CD14-positive monocyte (primary cell): ENCODE measurements around the gene IGF2. TPM values are rescaled to one million over a fixed set of nuclear protein-coding genes. Genes with fewer than 3 reads are reported as not detected.
A peak's percentile ranks its signal among the peaks of the same experiment; 100 is the strongest.

Source experiments
- DNase-seq, 3 donors: peaks; one replicate each; pipeline ENCODE4 v3.0.0-alpha.2; 2011 to 2022
- H2AFZ ChIP-seq: 2 replicates; pipeline ENCODE4 v1.6.0; 2012; ENCODE audit warnings: mild to moderate bottlenecking, low read depth, low read length, inconsistent platforms; ENCODE audit not compliant: insufficient read depth, poor library complexity, severe bottlenecking
- H3K27ac ChIP-seq, 2 donors: 1 replicate in 1 of 2; 2 replicates in 1 of 2; pipeline ENCODE4 v1.5.1; 2012 to 2013; ENCODE audit warnings: low read length in 2 of 2, control low read depth in 1 of 2, inconsistent platforms in 1 of 2, low read depth in 1 of 2, mild to moderate bottlenecking in 1 of 2
- H3K27me3 ChIP-seq, 2 donors: one replicate each; pipeline versions ENCODE4 v1.6.0 to v1.6.1; 2011 to 2013; ENCODE audit warnings: low read length in 2 of 2; ENCODE audit not compliant: control insufficient read depth in 2 of 2, insufficient read depth in 2 of 2
- H3K36me3 ChIP-seq, 2 donors: replicated peaks in 1 of 2; 1 replicate in 1 of 2; 2 replicates in 1 of 2; pipeline versions ENCODE4 v1.5.1 to v1.6.1; 2012 to 2013; ENCODE audit warnings: low read length in 2 of 2, control low read depth in 1 of 2, inconsistent platforms in 1 of 2, mild to moderate bottlenecking in 1 of 2; ENCODE audit not compliant: insufficient read depth in 2 of 2, control insufficient read depth in 1 of 2
- H3K4me1 ChIP-seq, 2 donors: 1 replicate in 1 of 2; 2 replicates in 1 of 2; pipeline versions ENCODE4 v1.5.1 to v1.6.1; 2012 to 2013; ENCODE audit warnings: low read length in 2 of 2, control low read depth in 1 of 2, inconsistent platforms in 1 of 2, mild to moderate bottlenecking in 1 of 2, moderate library complexity in 1 of 2; ENCODE audit not compliant: insufficient read depth in 2 of 2, control insufficient read depth in 1 of 2
- H3K4me2 ChIP-seq: replicated peaks from 2 replicates; pipeline ENCODE3; 2012; ENCODE audit warnings: low read length, moderate library complexity, mild to moderate bottlenecking; ENCODE audit not compliant: poor library complexity, severe bottlenecking; ENCODE audit errors: extremely low read depth
- H3K4me3 ChIP-seq, 3 experiments: fragments of 200-600 bp in 1 of 3; sonication (generic) in 1 of 3; replicated peaks in 1 of 3; 1 replicate in 2 of 3; 2 replicates in 1 of 3; pipeline ENCODE4 v1.5.1; 2011 to 2013; ENCODE audit warnings: low read length in 3 of 3, mild to moderate bottlenecking in 3 of 3, control low read depth in 2 of 3, low read depth in 2 of 3, inconsistent platforms in 1 of 3, moderate library complexity in 1 of 3
- H3K79me2 ChIP-seq: 2 replicates; pipeline ENCODE4 v1.6.0; 2012; ENCODE audit warnings: mild to moderate bottlenecking, control low read depth, inconsistent platforms, low read length, moderate library complexity; ENCODE audit not compliant: insufficient read depth
- H3K9ac ChIP-seq: 2 replicates; pipeline ENCODE4 v1.6.0; 2017; ENCODE audit warnings: low read length, mild to moderate bottlenecking; ENCODE audit not compliant: insufficient read depth, poor library complexity, severe bottlenecking
- H3K9me3 ChIP-seq, 2 donors: replicated peaks in 1 of 2; 1 replicate in 1 of 2; 2 replicates in 1 of 2; pipeline versions ENCODE4 v1.5.1 to v1.6.1; 2012 to 2013; ENCODE audit warnings: low read length in 2 of 2, control low read depth in 1 of 2; ENCODE audit not compliant: control insufficient read depth in 1 of 2, insufficient read depth in 1 of 2
- H4K20me1 ChIP-seq: 2 replicates; pipeline ENCODE4 v1.6.0; 2012; ENCODE audit warnings: mild to moderate bottlenecking, low read length, control low read depth, moderate library complexity; ENCODE audit not compliant: insufficient read depth
- H3K27ac Mint-ChIP-seq, 7 donors: one replicate each; pipeline ENCODE4 v1.8.0; 2020; ENCODE audit warnings: mild to moderate bottlenecking in 7 of 7, mixed read lengths in 7 of 7, moderate library complexity in 6 of 7, inconsistent platforms in 2 of 7
- H3K27me3 Mint-ChIP-seq, 3 donors: one replicate each; pipeline ENCODE4 v1.8.0; 2021 to 2022; ENCODE audit warnings: low read depth in 3 of 3, mild to moderate bottlenecking in 3 of 3, mixed read lengths in 3 of 3, moderate library complexity in 3 of 3, inconsistent platforms in 1 of 3
- H3K36me3 Mint-ChIP-seq, 2 donors: one replicate each; pipeline ENCODE4 v1.8.0; 2020; ENCODE audit warnings: mixed read lengths in 2 of 2, inconsistent platforms in 1 of 2, mild to moderate bottlenecking in 1 of 2
- H3K4me1 Mint-ChIP-seq: one replicate; pipeline ENCODE4 v1.8.0; 2020; ENCODE audit warnings: mild to moderate bottlenecking, mixed read lengths
- H3K4me3 Mint-ChIP-seq, 2 donors: one replicate each; pipeline ENCODE4 v1.8.0; 2020; ENCODE audit warnings: mild to moderate bottlenecking in 2 of 2, mixed read lengths in 2 of 2, moderate library complexity in 1 of 2
- H3K9me3 Mint-ChIP-seq, 7 donors: one replicate each; pipeline ENCODE4 v1.8.0; 2020 to 2022; ENCODE audit warnings: mixed read lengths in 7 of 7, mild to moderate bottlenecking in 6 of 7, moderate library complexity in 6 of 7, inconsistent platforms in 2 of 7
- WGBS: methylation state at CpG from one replicate; pipeline ENCODE4 v1.1.5; 2013; ENCODE audit warnings: missing lambda C conversion rate; ENCODE audit not compliant: insufficient coverage; 5-methylcytosine and 5-hydroxymethylcytosine counted together
- intact Hi-C, 2 donors: fragments of 100-400 bp; cut with micrococcal nuclease; formaldehyde crosslinking; loops; one replicate each; pipeline versions ENCODE4 v1.15.0 to v1.15.1; 2023
- polyA plus RNA-seq, 3 donors: library from polyadenylated mRNA; depleted of rRNA in 1 of 3; unstranded in 2 of 3; stranded (reverse) in 1 of 3; fragments of 300-500 nt in 2 of 3; fragments of >200 nt in 1 of 3; fragmentation: Illumina TruSeq in 2 of 3; gene quantifications; 1 replicate in 2 of 3; 2 replicates in 1 of 3; pipeline ENCODE4 v1.2.3, GENCODE V29; 2012 to 2021
- TF ChIP-seq, protein P1 (sequence below): fragments of 200-600 bp; IDR thresholded peaks from one replicate; pipeline ENCODE4 v1.8.0; 2022; ENCODE audit warnings: antibody characterized with exemption, mild to moderate bottlenecking

The IGF2 gene
- polyA plus RNA-seq, 3 donors = not detected

DNA sequence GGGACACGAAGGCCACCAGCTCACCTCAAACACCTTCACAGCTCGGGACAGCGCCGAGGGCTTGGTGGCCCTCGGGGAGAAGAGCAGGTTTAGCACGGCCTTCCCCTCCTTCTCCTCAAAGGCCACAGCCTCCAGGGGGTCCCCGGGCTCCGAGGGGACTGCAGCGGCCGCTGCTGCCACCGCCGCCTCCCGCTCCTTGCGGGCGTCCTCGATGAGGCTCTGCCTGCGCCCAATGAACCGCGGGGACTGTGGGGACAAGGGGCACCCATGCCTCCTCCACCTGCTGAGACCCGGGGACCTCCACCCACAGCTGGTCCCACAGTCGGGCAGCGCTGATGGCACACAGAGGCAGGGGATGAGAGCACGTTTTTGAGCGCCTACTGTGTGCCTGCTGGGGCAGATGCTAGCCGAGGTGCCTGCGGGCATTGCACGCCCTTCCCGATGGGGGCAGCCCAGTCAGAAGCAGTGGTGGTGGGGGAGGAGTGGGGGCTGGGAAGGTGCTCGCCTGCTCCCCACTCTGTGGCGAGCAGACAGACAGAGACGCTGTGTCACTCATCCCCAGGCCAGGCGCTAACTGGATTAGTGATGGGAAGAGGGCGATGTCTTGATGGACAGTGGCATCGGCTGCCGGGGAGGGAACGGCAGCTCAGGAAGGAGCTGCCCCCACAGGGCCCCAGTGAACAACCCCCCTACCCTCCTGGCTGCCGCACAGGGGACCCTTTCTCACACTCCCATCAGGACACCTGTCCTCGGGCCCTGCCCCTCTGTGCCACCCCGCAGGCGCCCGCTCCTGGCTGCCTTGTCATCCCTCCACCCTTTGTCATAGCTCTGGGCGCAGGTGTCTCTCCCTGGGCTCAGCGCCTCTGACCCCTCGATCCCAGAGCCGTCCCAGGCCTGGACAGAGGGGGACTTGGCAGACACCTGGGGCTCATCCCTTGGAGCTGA is 30.7 kb upstream of the IGF2 start:
- no peak overlapping the region for H2AFZ ChIP-seq
- Mint-ChIP-seq H3K9me3 (no peaks in the 10 kb centered on the region), H3K36me3 (no peaks in the 10 kb centered on the region), H3K4me3 (no peak overlapping the region), H3K27me3 (peaks cover 5 to 33% (median 12%) of the 10 kb centered on the region in 3 donors), H3K27ac (peak overlapping the region in 1 of 7 donors; percentile 30), H3K4me1 (no peaks in the 10 kb centered on the region)
- peaks cover 0 to 2% of the 10 kb centered on the region in 2 donors for H3K27me3 ChIP-seq
- 78% methylated on average over 40 of the region's 45 CpGs for WGBS
- no peak overlapping the region for H3K4me3 ChIP-seq
- H3K27ac ChIP-seq = no peak overlapping the region
- DNase-seq = no peak
- no peaks in the 10 kb centered on the region for H4K20me1 ChIP-seq
- intact Hi-C loops = no loop called here
- H3K79me2 ChIP-seq = no peaks in the 10 kb centered on the region
- H3K36me3 ChIP-seq = no peaks in the 10 kb centered on the region
- TF ChIP-seq, protein P1, sequence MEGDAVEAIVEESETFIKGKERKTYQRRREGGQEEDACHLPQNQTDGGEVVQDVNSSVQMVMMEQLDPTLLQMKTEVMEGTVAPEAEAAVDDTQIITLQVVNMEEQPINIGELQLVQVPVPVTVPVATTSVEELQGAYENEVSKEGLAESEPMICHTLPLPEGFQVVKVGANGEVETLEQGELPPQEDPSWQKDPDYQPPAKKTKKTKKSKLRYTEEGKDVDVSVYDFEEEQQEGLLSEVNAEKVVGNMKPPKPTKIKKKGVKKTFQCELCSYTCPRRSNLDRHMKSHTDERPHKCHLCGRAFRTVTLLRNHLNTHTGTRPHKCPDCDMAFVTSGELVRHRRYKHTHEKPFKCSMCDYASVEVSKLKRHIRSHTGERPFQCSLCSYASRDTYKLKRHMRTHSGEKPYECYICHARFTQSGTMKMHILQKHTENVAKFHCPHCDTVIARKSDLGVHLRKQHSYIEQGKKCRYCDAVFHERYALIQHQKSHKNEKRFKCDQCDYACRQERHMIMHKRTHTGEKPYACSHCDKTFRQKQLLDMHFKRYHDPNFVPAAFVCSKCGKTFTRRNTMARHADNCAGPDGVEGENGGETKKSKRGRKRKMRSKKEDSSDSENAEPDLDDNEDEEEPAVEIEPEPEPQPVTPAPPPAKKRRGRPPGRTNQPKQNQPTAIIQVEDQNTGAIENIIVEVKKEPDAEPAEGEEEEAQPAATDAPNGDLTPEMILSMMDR = no peak
- H3K9me3 ChIP-seq = no peaks in the 10 kb centered on the region
- no peaks in the 10 kb centered on the region for H3K4me1 ChIP-seq
- no peak overlapping the region for H3K9ac ChIP-seq
- no peak overlapping the region for H3K4me2 ChIP-seq

DNA sequence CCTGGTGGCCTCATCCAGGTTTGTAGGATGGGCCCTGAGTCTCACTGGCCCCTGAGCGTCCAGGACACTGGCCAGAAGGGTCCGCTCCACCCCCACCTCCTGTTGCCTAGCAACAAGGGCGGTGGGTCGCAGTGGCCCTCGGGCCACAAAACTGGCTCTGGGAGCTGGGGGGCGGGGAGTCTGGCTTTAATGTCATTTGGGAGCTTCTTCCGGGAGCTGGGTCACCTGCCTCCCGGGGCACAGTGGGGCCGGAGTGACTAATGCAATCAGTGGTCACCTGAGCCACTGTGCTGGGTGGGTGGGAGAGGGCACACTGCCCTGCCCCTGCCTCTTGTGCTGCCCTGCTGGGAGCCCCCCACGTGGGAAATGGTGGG is 29.8 kb upstream of the IGF2 start:
- DNase-seq = no peak
- no peaks in the 10 kb centered on the region for H3K36me3 ChIP-seq
- H3K9me3 ChIP-seq = no peaks in the 10 kb centered on the region
- Mint-ChIP-seq H3K27me3 (peaks cover 4 to 36% (median 12%) of the 10 kb centered on the region in 3 donors), H3K9me3 (no peaks in the 10 kb centered on the region), H3K4me1 (no peaks in the 10 kb centered on the region), H3K36me3 (no peaks in the 10 kb centered on the region), H3K27ac (no peak overlapping the region), H3K4me3 (no peak overlapping the region)
- no peaks in the 10 kb centered on the region for H3K4me1 ChIP-seq
- peaks cover 0 to 2% of the 10 kb centered on the region in 2 donors for H3K27me3 ChIP-seq
- H3K27ac ChIP-seq = no peak overlapping the region
- no peak overlapping the region for H3K4me2 ChIP-seq
- TF ChIP-seq, protein P1 = no peak
- H2AFZ ChIP-seq = no peak overlapping the region
- WGBS = 67% methylated on average over 7 of the region's 10 CpGs
- no peaks in the 10 kb centered on the region for H3K79me2 ChIP-seq
- intact Hi-C loops = no loop called here
- no peak overlapping the region for H3K9ac ChIP-seq
- H4K20me1 ChIP-seq = no peaks in the 10 kb centered on the region
- H3K4me3 ChIP-seq = no peak overlapping the region
